Skeletal muscle cell (primary cell): ENCODE data around the gene SLC38A8.

Source experiments
- DNase-seq: peaks from one replicate; pipeline ENCODE4 v3.0.0-alpha.2; 2010; ENCODE audit warnings: low read depth
- H3K4me3 ChIP-seq: 2 replicates; pipeline ENCODE4 v1.5.1; 2011; ENCODE audit warnings: low read depth, mild to moderate bottlenecking, control low read depth, low read length, moderate library complexity

Gene SLC38A8

DNA sequence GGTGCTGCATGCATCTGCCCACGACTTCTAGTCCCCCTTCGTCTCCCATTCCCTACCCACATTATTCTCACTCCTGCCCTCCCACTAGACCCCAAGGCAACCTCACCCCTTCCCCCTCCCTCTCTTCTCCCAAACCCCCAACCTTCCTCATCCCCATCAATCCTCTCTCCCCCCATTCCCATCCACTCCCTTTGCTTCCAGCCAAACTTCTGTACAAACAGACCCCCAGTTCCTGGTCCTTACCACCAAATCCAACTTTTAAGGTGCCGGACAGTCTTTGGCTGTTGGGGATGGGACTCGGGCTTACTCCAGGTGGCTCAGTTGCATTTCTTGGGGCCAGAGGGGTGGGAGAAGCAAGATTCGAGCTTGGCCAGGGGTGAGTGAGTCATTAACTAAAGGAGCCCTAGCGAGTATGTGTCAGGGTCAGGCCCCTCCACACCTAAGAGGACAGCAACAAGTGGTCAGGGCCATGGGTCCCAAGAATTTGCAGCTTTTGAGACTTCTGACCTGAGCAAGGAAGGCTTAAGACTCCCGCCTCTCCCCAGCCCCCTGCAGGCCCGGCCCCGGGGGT is at the start of gene SLC38A8:
TSS of gene SLC38A8 (minus strand) at position 488 of the 571 bp plus-strand sequence. CDS start 638 bp downstream, outside the sequence.
- H3K4me3 ChIP-seq = no peak within 1 kb of the TSS
- DNase-seq = no peak

DNA sequence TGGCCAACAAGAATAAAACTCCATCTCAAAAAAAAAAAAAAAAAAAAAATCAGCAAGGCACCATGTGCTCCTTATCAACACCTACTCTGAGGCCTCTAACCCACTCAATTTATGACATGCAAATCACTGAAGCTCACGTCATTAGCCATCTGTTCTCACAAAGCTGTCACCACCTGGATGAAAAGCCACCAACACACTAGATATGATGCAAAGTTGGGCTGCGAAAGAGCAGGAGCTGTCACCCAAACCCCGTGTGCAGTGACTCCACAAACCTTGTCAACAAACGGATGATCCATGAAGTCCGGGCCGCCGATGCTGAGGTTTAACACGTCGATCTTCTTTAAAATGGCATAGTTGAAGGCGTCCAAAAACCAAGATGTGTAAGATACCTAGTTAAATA is 48.9 kb upstream of the SLC38A8 start:
- no peak overlapping the region for H3K4me3 ChIP-seq
- DNase-seq = no peak

DNA sequence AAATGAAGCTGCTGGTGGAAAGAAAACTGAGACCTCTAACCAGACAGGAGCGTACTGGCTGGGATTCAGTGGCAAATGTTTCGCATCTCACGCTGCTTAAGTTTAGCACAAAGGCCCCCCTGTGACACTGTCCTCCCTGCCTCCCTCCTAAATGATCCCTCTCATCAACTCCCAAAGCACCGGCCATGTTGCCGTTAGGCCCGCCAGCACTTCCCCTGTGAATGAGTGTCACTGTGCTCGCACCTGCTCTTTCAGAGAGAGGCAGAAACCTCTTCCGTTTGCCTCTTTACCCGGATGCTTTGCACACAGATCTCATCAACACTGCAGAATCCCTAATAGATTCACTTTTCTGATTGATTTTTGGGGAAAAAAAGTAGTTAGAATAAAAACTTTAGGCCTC is 47.6 kb upstream of the SLC38A8 start:
- no peak for DNase-seq

DNA sequence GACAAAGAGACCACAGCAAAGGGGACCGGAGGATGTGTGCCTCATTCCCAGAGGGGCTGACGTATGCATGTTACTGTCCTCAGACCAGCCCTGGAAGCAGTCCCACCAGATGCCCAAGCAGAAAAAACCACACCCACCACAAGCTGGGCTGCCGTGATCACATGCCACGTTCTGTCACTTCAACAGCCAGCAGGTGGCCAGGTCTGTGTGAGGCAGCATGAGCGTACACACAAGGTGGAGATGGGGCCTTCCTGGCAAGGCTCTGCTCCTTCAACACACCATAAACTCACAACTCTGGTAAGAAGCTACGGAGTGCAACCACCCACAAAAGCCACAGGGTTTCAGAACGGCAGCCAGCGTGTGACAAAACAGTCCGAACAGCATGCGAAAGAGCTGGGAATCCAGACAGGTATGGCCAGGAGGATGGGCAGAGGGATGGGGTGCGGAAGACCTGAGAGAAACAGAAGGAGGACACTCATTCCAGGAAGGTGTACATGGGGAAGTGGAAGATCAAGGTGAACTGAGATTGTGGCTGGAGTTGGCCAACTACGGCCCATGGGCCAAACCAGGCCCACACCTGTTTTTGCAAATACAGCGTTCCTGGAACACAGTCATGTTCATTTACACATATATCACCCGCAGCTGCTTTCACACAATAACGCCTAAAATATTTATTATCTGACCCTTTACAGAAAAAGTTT is 46.2 kb upstream of the SLC38A8 start:
- DNase-seq = no peak
- H3K4me3 ChIP-seq = no peak overlapping the region

More for the DNA sequence above, 47.6 kb upstream of the SLC38A8 start:
- H3K4me3 ChIP-seq = no peak overlapping the region

DNA sequence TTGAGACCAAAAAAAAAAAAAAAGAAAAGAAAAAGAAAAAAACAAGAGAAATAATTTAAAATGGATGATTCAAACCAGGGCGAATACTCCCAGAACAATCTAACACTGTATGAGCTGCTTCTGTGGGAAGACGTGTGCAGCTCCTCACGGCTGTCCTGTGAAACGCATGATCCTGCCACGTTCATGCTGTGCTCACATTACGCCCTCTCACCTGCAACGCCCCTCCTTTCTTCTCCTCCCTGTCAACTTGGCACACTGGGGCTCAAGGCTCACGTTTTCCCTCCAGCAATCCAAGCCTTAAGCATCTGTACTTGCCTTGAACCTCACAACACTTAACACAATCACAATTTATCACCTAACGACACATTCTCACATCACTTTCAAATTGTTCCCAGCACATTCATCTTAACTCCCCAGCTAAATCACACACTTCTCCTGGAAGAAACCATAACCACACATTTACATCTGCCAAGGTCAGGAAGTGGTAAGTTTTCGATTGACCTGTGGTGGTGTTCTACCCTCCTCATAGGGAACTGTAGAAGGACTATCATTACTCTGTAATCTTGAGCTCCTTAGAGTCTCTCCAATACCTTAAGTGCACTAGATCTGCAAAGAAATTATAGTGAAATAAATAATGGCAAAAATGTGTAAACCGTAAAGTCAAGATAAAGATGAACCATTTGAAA is 45.0 kb upstream of the SLC38A8 start:
- H3K4me3 ChIP-seq = no peak overlapping the region
- no peak for DNase-seq

DNA sequence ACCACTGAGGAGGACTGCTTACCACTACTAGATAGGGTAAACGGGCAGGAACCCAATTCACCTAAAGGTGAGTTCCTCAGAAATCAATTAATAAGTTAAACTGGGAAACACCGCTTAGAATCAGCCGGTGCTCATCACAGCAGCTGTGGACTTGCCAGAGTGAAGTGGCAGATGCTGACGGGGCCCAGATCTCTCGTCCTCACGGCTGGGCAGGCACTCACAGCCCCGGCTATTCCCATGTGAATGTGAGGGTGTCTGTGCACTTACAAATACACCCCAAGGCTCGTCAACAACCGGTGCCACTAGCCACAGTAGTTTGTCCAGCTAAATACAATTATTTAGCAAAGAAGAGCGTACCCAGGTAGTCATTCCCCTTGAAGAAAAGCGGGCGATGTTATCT is 44.4 kb upstream of the SLC38A8 start:
- H3K4me3 ChIP-seq = no peak overlapping the region
- no peak for DNase-seq

DNA sequence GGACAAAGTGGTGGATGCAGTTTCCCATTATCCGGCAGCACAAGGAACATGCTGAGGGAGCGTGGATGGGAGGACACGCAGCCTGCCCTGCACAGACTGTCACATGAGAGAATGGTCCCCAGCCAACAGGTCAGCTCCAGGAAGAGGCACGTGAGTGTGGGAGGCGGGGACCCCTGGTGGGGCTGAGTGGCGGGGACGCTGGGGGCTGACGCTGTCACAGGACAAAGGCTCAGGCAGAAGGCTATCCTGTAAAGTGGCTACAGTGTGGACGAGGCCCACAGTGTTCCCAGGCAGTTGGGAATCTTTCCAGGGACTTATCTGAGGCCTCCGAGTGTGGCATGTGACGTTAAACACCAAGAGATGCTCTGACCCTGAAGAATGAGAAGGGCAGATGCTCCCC is 43.7 kb upstream of the SLC38A8 start:
- H3K4me3 ChIP-seq = no peak overlapping the region
- no peak for DNase-seq

DNA sequence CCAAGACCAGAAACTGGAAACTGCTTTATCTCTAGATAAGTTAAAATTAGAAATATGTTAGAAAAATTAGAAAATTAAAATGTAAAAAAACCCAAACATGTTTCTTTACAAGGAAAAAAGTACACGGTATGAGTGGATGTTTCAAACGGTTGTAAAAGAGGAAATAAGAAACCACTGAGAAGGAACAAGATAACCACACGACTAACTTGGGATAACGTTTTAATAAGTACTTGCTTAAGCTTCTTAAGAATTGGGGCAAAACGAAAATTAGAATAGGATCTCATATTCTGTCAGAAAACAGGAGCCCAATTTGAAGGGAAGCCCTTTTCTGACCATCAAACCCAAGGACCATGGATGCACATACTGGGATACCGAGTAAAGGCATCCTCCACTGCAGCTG is 43.2 kb upstream of the SLC38A8 start:
- no peak for DNase-seq
- no peak overlapping the region for H3K4me3 ChIP-seq

DNA sequence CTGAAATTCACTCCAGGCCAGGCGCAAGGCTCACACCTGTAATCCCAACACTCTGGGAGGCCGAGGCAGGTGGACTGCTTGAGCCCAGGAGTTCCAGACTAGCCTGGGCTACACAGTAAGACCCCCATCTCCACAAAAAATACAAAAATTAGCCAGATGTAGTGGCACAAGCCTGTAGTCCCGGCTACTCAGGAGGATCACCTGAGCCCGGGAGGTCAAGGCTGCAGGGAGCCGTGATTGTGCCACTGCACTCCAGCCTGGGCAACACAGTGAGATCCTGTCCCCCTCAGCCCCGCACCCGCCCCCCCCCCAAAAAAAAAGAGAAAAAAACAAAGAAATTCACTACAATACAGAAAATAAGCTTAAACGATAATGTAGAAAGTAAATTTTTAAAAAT is 42.7 kb upstream of the SLC38A8 start:
- H3K4me3 ChIP-seq = no peak overlapping the region
- DNase-seq = no peak

DNA sequence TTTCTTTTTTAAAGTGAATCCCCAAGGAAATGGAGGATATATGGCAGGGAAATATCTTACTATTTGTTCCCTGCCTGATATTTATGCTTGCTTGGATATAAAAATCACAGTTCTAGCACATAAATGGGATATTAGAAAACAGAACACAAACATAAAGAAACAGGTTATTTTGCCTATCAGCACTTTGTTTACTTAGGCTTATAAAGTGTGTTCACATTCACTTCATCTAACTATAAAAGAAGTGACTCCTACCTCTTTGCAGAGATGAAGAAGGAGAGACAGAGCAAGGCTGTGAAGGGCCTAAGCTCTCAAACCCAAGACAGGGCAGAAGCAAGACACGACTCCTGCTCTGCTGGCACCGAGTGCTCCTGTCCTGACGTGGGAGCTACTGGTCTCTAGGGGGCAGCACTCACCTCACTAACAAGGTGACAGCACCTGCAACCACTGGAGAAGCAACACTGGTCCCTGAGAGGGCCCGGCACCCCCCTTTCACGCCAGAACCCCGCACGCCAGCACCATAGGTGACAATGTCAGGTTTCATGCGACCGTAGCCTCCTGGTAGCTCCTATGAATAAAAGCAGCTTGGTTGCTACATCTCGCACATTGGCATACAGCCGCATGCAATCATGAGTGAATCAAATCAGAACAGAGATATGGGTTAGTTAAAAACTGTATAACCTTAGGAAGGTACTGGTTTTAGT is 42.1 kb upstream of the SLC38A8 start:
- DNase-seq = peak; percentile 20
- no peak overlapping the region for H3K4me3 ChIP-seq

DNA sequence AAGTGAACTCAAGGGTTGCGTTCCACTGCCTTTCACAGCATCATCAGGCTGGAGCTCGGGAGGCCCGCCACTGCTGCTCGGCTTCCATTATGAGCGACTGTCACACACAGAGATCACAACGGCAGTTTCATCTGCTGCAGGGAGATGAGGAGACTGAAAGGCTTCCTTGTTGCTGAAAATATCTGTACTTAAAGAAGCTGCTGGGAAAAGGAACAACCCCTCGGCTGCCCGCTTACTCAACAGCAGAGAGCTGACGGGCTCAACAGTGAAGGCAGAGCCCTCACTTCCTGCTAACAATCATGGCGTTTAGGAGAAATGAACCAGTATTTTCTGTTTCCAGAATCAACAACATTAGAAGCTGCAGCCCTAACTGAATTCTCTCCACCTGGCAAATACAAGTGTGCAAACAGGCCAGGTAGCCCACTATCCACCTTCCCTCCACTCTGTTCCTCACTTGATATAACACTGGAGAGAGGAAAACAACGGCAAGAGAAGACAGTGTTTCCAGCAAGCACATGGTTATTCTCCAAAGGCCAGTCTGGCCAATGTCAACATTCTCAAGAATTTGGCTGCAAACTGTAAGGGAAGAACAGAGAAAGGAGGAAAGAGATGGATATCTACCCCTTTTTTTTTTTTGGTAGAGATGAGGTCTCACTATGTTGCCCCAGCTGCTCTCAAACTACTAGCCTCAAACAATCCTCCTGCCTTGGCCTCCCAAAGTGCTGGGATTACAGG is 40.4 kb upstream of the SLC38A8 start:
- DNase-seq = no peak
- H3K4me3 ChIP-seq = no peak overlapping the region

DNA sequence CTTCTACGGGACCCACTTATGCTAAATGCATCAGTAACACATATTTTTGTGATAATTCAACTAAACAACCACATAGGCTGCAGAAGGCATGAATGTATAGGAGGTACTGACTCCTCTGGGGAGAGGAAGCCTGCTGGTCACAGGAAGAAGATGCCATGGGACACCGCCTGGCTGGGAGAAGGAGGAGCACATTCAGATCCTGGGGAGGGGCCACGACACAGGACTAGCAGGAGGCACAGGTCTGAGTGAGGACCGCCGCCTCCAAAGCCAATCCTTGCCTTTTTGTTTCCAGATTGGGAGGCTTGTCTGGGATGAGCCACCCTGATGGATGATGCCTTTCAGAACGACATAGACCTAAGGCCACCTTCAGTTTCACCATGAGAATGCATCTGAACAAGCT is 39.5 kb upstream of the SLC38A8 start:
- H3K4me3 ChIP-seq = no peak overlapping the region
- DNase-seq = no peak

DNA sequence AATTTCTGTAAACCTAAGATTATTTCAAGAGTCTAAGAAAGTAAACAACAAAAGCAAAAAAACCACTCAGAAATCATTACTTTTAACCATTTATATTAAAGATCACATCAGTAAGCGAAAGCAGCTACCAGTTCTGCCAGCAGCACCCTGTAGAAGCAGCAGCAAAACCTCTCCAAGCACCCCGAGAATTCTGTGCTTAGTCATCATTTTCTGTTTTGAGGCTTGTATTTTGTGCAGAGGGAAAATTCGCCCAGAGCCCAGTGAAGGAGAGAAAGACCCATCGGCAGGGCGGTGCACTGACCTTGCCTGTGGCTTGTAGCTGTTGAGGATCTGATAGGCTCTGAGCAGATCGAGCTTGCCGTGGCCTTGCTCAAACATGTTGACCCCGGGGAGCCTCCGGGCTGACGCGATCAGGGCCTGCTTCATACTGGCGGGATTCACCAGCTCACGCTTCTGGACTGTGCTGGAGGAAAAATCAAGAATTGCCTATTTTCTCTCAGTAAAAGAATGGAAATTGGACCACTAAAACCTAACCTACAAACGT is 38.9 kb upstream of the SLC38A8 start:
- no peak overlapping the region for H3K4me3 ChIP-seq
- no peak for DNase-seq

DNA sequence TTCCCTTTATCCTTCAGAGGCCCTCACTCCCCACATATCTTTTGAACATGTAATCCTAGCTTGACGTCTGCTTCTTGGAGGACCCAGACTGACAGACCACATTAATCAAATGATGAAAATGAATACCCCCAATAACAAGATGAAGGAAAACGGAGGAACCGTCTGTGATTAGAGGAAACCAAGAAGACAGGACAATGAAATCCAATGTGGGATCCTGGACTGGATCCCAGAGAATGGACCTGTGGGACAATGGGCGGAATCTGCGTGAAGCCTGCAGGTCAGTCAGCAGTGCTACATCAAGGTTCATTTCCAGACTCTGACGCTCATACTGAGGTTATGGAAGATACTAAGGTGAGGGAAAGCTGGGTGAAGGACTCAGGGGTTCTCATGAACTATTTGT is 38.2 kb upstream of the SLC38A8 start:
- DNase-seq = no peak

DNA sequence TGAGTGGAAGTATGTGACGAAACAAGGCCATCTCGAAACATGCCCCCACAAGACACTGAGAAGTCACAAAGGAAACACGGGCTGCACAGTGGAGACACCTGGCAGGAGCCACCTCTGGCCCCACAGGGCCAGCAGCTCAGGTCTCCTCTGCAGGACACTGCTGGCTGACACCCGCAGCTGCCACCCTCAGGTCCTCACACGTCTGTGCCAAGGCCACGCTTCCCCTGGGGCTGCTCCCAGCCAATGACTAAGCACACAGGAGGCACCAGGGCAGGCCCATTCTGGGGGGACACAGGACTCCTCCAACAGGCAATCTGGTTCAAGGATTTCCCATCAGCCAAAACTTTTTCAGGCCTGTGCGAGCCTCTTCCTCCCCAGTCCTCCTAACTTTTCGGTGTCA is 37.8 kb upstream of the SLC38A8 start:
- H3K4me3 ChIP-seq = no peak overlapping the region
- DNase-seq = no peak

More for the DNA sequence above, 38.2 kb upstream of the SLC38A8 start:
- H3K4me3 ChIP-seq = no peak overlapping the region

DNA sequence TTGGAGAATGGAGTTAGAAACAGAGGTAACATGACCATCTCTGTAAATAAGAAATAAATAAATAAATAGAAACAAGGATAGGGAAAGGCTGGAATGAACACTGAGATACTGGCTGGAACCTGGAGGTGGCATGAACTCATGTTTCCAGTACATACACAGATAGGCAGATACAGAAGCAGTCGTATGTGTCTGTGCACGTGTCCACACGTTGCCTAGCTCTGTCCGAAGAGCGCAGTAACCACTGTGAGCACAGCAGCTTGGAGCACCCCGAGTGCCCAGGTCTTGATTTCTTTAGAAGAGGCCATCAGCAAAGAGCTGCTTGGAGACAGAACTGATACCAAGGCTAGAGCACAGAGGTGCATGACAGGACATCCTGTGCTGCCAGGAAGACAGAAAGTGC is 37.1 kb upstream of the SLC38A8 start:
- H3K4me3 ChIP-seq = no peak overlapping the region
- no peak for DNase-seq

DNA sequence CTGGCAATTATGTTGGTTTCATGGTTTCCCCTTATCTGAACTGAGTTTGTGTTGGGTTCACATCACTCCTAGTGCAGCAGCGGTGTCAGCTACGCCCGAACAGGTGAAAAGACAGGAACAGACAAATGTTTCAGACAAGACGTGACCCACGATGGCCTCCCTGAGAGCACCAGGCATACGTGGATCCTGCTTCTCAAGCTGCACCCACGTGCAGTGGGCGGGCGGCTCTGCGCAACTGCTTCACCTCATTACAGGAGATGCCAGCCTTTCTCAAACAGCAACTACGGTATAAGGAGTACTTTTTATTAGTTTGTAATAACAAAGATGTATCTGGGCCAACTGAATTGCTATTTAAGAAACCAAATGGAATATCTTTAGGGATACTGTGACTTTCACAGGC is 32.8 kb upstream of the SLC38A8 start:
- no peak for DNase-seq
- H3K4me3 ChIP-seq = no peak overlapping the region

DNA sequence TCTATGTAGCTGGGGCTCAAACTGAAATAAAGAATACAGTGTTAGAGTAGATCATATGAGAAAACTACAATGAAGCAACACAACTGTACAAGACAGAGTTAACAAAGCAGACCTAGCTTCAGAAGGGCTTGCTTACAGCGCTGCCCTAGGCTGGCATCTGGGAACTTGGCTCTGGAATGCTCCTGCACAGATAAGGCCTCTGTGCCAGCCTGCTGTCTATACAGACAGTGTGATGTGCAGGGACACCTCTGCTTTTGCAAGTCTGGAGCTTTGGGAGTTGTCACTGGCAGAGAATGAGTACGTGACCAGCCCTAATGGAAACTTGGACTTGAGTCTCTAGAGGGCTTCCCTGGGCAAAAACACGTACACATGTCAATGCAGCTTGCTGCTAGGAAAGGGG is 32.1 kb upstream of the SLC38A8 start:
- H3K4me3 ChIP-seq = no peak overlapping the region
- DNase-seq = no peak

DNA sequence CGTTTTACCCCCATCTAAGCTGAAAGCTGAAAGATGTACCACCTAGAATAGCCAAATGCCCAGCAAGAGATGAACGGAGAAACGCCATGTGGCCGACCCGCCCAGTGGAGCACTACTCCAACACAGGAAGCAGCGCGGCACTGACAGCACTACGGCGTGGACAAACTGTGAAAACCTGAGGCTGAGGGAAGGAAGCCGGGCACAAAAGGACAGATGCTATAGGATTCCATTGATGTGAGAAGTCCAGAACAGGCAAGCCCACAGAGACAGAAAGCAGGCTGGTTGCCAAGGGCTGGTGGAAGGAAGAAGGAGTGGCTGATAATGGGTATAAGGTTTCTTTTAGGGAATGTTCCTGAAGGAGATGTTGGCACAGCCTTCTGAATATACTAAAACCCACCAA is 29.4 kb upstream of the SLC38A8 start:
- peak; percentile 22 for DNase-seq
- no peak overlapping the region for H3K4me3 ChIP-seq
